Activated B cell treated with CpG ODN at 0.5 μM for 24 hours (primary cell): ENCODE data around the gene ZNF506. TPM values are rescaled to one million over a fixed set of nuclear protein-coding genes. Genes with fewer than 3 reads are reported as not detected.
"Not testable (repeated sequence)": the region's sequence is repeated elsewhere in the genome, so short reads cannot be mapped to it uniquely, and the experiment has no call there.

ENCODE experiments used
- ATAC-seq: fragments of 200-7000 bp; cut with Tn5 transposase; one replicate; pipeline ENCODE4 v1.10.0; 2021; ENCODE audit warnings: low read depth, mild to moderate bottlenecking, moderate library complexity
- CTCF ChIA-PET: fragments of 350-600 bp; sonication (Branson Sonifier 250); formaldehyde crosslinking; loops from one replicate; lab custom pipeline; 2021; ENCODE audit warnings: antibody characterized with exemption; lab: Charles Lee
- POLR2A ChIA-PET: fragments of 350-600 bp; sonication (Branson Sonifier 250); formaldehyde crosslinking; loops from one replicate; lab custom pipeline; 2021; ENCODE audit warnings: antibody characterized with exemption; lab: Charles Lee
- DNase-seq: peaks from one replicate; pipeline ENCODE4 v3.0.0; 2022
- H3K27ac Mint-ChIP-seq: one replicate; pipeline ENCODE4 v1.8.0; 2020; ENCODE audit warnings: mixed read lengths
- H3K27me3 Mint-ChIP-seq: one replicate; pipeline ENCODE4 v1.8.0; 2021; ENCODE audit warnings: mixed read lengths
- H3K36me3 Mint-ChIP-seq: one replicate; pipeline ENCODE4 v1.8.0; 2021; ENCODE audit warnings: low read depth, mixed read lengths
- H3K4me1 Mint-ChIP-seq: one replicate; pipeline ENCODE4 v1.8.0; 2021; ENCODE audit warnings: mixed read lengths
- H3K4me3 Mint-ChIP-seq: one replicate; pipeline ENCODE4 v1.8.0; 2020; ENCODE audit warnings: mild to moderate bottlenecking, mixed read lengths
- H3K9me3 Mint-ChIP-seq: one replicate; pipeline ENCODE4 v1.8.0; 2020; ENCODE audit warnings: mixed read lengths
- CTCF ChIP-seq: fragments of 200-600 bp; IDR thresholded peaks from one replicate; pipeline ENCODE4 v1.8.0; 2022; ENCODE audit warnings: antibody characterized with exemption, mild to moderate bottlenecking
- intact Hi-C: fragments of 100-400 bp; cut with micrococcal nuclease; formaldehyde crosslinking; loops from one replicate; pipeline ENCODE4 v1.15.1; 2024
- total RNA-seq: library from RNA; stranded (reverse); gene quantifications from 2 replicates; pipeline ENCODE4 v1.2.3, GENCODE V29; 2022

Gene ZNF506
- total RNA-seq, 1 donor from 2014 or later: 78.6 TPM

GRCh38 chr19:19835560-19836038, 14.0 kb upstream of the ZNF506 start:
- H3K9me3 Mint-ChIP-seq: peaks cover 30% of the 10 kb centered on the region
- POLR2A ChIA-PET: interaction anchor here (1.2 kb wide), 1 partner anchor 30 kb away, joined by 4 read pairs; the partner anchor contains the start of gene ZNF253
- no peak overlapping the region for H3K27ac Mint-ChIP-seq
- no peaks in the 10 kb centered on the region for H3K27me3 Mint-ChIP-seq
- TF ChIP-seq CTCF: no peak
- CTCF ChIA-PET: no interaction called here
- ATAC-seq (no peak), DNase-seq (no peak)
- peaks cover 10% of the 10 kb centered on the region for H3K36me3 Mint-ChIP-seq
- no peak overlapping the region for H3K4me3 Mint-ChIP-seq
- intact Hi-C loops: no loop called here
- H3K4me1 Mint-ChIP-seq: no peaks in the 10 kb centered on the region

- ChIA-PET POLR2A (no interaction called here), CTCF (no interaction called here)
- no peak overlapping the region for H3K4me3 Mint-ChIP-seq
- ATAC-seq (no peak), DNase-seq (no peak)
- peaks cover 23% of the 10 kb centered on the region for H3K36me3 Mint-ChIP-seq
- H3K9me3 Mint-ChIP-seq: peaks cover 42% of the 10 kb centered on the region
- H3K27ac Mint-ChIP-seq: no peak overlapping the region
- no peak for TF ChIP-seq CTCF
- no peaks in the 10 kb centered on the region for H3K27me3 Mint-ChIP-seq
- intact Hi-C loops: no loop called here
- peaks cover 21% of the 10 kb centered on the region for H3K4me1 Mint-ChIP-seq
These were observed 5.3 kb upstream of the ZNF506 start for GRCh38 chr19:19826875-19827274.

GRCh38 chr19:19823916-19824315, 2.4 kb upstream of the ZNF506 start:
- CTCF ChIA-PET: no interaction called here
- intact Hi-C loops: loop anchor here (2.0 kb wide), 1 partner anchor 107 kb away; no protein-coding TSS in a partner anchor
- no peak for TF ChIP-seq CTCF
- POLR2A ChIA-PET: interaction anchor here (0.5 to 2.5 kb wide), 4 partner anchors 16 to 77 kb away, joined by 3 to 19 read pairs (median 4); partner anchors contain the start of genes ZNF253 and ZNF93
- Mint-ChIP-seq H3K9me3 (peaks cover 27% of the 10 kb centered on the region), H3K36me3 (peaks cover 38% of the 10 kb centered on the region), H3K27me3 (no peaks in the 10 kb centered on the region), H3K4me1 (peaks cover 46% of the 10 kb centered on the region), H3K4me3 (peak overlapping the region; percentile 63), H3K27ac (peak overlapping the region; percentile 76)
- peak; percentile 21 for ATAC-seq
- no peak for DNase-seq

- Mint-ChIP-seq H3K4me1 (peaks cover 63% of the 10 kb centered on the region), H3K27ac (peak overlapping the region; percentile 99), H3K9me3 (peaks cover 11% of the 10 kb centered on the region), H3K4me3 (peak overlapping the region; percentile 98), H3K36me3 (peaks cover 50% of the 10 kb centered on the region)
- not testable (repeated sequence) for H3K27me3 Mint-ChIP-seq, DNase-seq, ATAC-seq
- CTCF ChIA-PET: interaction anchor here (0.6 to 1.5 kb wide), 4 partner anchors 44 to 160 kb away, joined by 3 to 11 read pairs (median 3); partner anchors contain the start of gene ZNF253
- intact Hi-C loops: loop anchor here (1.0 to 2.0 kb wide), 10 partner anchors 15 to 159 kb away; partner anchors contain the start of genes ATP13A1, ZNF101, ZNF14 and ZNF93
- POLR2A ChIA-PET: interaction anchor here (0.5 to 2.8 kb wide), 27 partner anchors 7 to 1683 kb away, joined by 3 to 107 read pairs (median 6); partner anchors contain the start of genes ATP13A1, NDUFA13, TSSK6 and ZNF14
These were observed 426 bp upstream of the ZNF506 start for GRCh38 chr19:19821976-19822375.

GRCh38 chr19:19820774-19821320, 703 bp downstream of the ZNF506 start:
- no peak for ATAC-seq
- intact Hi-C loops: loop anchor here (1.0 to 2.0 kb wide), 9 partner anchors 14 to 158 kb away; partner anchors contain the start of genes ATP13A1, ZNF101, ZNF14 and ZNF93
- H3K36me3 Mint-ChIP-seq: peaks cover 50% of the 10 kb centered on the region
- no peak for TF ChIP-seq CTCF
- H3K9me3 Mint-ChIP-seq: peaks cover 9% of the 10 kb centered on the region
- POLR2A ChIA-PET: interaction anchor here (0.7 to 2.8 kb wide), 33 partner anchors 9 to 1684 kb away, joined by 3 to 107 read pairs (median 5); partner anchors contain the start of genes ATP13A1, NDUFA13, TSSK6 and ZNF101
- peak overlapping the region; percentile 98 for H3K4me3 Mint-ChIP-seq
- H3K27ac Mint-ChIP-seq: peak overlapping the region; percentile 99
- peaks cover 71% of the 10 kb centered on the region for H3K4me1 Mint-ChIP-seq
- DNase-seq: no peak
- no peaks in the 10 kb centered on the region for H3K27me3 Mint-ChIP-seq
- CTCF ChIA-PET: interaction anchor here (1.1 to 1.3 kb wide), 3 partner anchors 45 to 159 kb away, joined by 3 to 11 read pairs (median 3); partner anchors contain the start of gene ZNF253
